ENCODE measurements around the gene TP53RK. TPM values are rescaled to one million over a fixed set of nuclear protein-coding genes. Genes with fewer than 3 reads are reported as not detected.

Gene TP53RK
- total RNA-seq, 2 donors from 2014 or later, result 6.6 to 11.7 TPM

- no peaks in the 10 kb centered on the region for H3K27me3 ChIP-seq
- peak overlapping the region in 2 of 4 donors; percentile 41 to 60 for H3K27ac ChIP-seq
- no peak for ATAC-seq
- no peak overlapping the region for H3K4me3 ChIP-seq
- TF ChIP-seq POLR2A (IDR thresholded peaks at IDR 0.05) (no peak), CTCF (IDR thresholded peaks at IDR 0.05) (no peak)
- H3K36me3 ChIP-seq (replicated peaks in 1 of 2; ENCODE audit: insufficient read depth in 1 of 2, low read depth in 2 of 2), result no peaks in the 10 kb centered on the region
- no peak for DNase-seq
- intact Hi-C loops (cut with DNase I), result loop anchor here (10.0 kb wide), 1 partner anchor 98 kb away; no protein-coding TSS in a partner anchor
- WGBS, 2 donors, result 89 to 98% methylated on average over 5 of the region's 5 CpGs
- H3K4me1 ChIP-seq, result peaks cover 20% of the 10 kb centered on the region
- H3K9me3 ChIP-seq, result peaks cover 0 to 14% (median 0%) of the 10 kb centered on the region in 3 donors
These were observed 16.6 kb downstream of the TP53RK start for GRCh38 chr20:46672543-46673148.

GRCh38 chr20:46671866-46672542 lies 17.2 kb downstream of the TP53RK start:
- Histone ChIP-seq H3K27ac (peak overlapping the region in 2 of 4 donors; percentile 41 to 60), H3K9me3 (peaks cover 0 to 14% (median 0%) of the 10 kb centered on the region in 3 donors), H3K4me3 (no peak overlapping the region), H3K27me3 (no peaks in the 10 kb centered on the region), H3K36me3 (replicated peaks in 1 of 2; ENCODE audit: insufficient read depth in 1 of 2, low read depth in 2 of 2) (no peaks in the 10 kb centered on the region), H3K4me1 (peaks cover 20% of the 10 kb centered on the region)
- WGBS, 2 donors, result 83 to 85% methylated on average over 2 to 3 of the region's 3 CpGs
- TF ChIP-seq POLR2A (IDR thresholded peaks at IDR 0.05) (no peak), CTCF (IDR thresholded peaks at IDR 0.05) (no peak)
- intact Hi-C loops (cut with DNase I), result loop anchor here (10.0 kb wide), 1 partner anchor 97 kb away; no protein-coding TSS in a partner anchor
- ATAC-seq (no peak), DNase-seq (no peak)

- Histone ChIP-seq H3K36me3 (replicated peaks in 1 of 2; ENCODE audit: insufficient read depth in 1 of 2, low read depth in 2 of 2) (no peaks in the 10 kb centered on the region), H3K4me3 (no peak overlapping the region), H3K27me3 (no peaks in the 10 kb centered on the region), H3K27ac (peak overlapping the region in 2 of 4 donors; percentile 41 to 60), H3K9me3 (peaks cover 0 to 14% (median 0%) of the 10 kb centered on the region in 3 donors), H3K4me1 (peaks cover 20% of the 10 kb centered on the region)
- intact Hi-C loops (cut with DNase I), result loop anchor here (10.0 kb wide), 1 partner anchor 96 kb away; no protein-coding TSS in a partner anchor
- no peak for TF ChIP-seq CTCF (IDR thresholded peaks at IDR 0.05)
- TF ChIP-seq POLR2A (IDR thresholded peaks at IDR 0.05), result no peak
- DNase-seq (peak; percentile 37 to 61 (median 50)), ATAC-seq (peak; percentile 81)
- WGBS, 2 donors, result 21 to 22% methylated on average over 3 of the region's 3 CpGs
These were observed 18.4 kb downstream of the TP53RK start for GRCh38 chr20:46670585-46671584.

GRCh38 chr20:46670228-46670584 lies 19.0 kb downstream of the TP53RK start:
- H3K27me3 ChIP-seq, result no peaks in the 10 kb centered on the region
- H3K4me3 ChIP-seq, result no peak overlapping the region
- no peaks in the 10 kb centered on the region for H3K36me3 ChIP-seq (replicated peaks in 1 of 2; ENCODE audit: insufficient read depth in 1 of 2, low read depth in 2 of 2)
- H3K27ac ChIP-seq, result peak overlapping the region in 2 of 4 donors; percentile 19 to 60
- DNase-seq (no peak), ATAC-seq (no peak)
- intact Hi-C loops (cut with DNase I), result loop anchor here (10.0 kb wide), 1 partner anchor 95 kb away; no protein-coding TSS in a partner anchor
- WGBS, 2 donors, result 92 to 94% methylated on average over 2 of the region's 2 CpGs
- H3K9me3 ChIP-seq, result peaks cover 0 to 14% (median 0%) of the 10 kb centered on the region in 3 donors
- no peak for TF ChIP-seq POLR2A (IDR thresholded peaks at IDR 0.05)
- no peak for TF ChIP-seq CTCF (IDR thresholded peaks at IDR 0.05)
- H3K4me1 ChIP-seq, result peaks cover 20% of the 10 kb centered on the region

Data from body of pancreas (tissue), 4 donors.